Keratinocyte (primary cell): ENCODE data around the gene PPRC1. TPM values are rescaled to one million over a fixed set of nuclear protein-coding genes. Genes with fewer than 3 reads are reported as not detected.

Experiments
- DNase-seq: peaks from one replicate; pipeline ENCODE4 v3.0.0-alpha.2; 2011; ENCODE audit warnings: low read depth, missing footprints, low spot score
- FAIRE-seq: peaks from 2 replicates; lab custom pipeline; 2011; peaks lifted over from hg19 to GRCh38; lab: Jason Lieb, UNC
- H2AFZ ChIP-seq: 2 replicates; pipeline ENCODE4 v1.6.0; 2012; ENCODE audit warnings: low read length, control low read depth, inconsistent platforms; ENCODE audit not compliant: control insufficient read depth
- H3K27ac ChIP-seq: 2 replicates; pipeline ENCODE4 v1.5.1; 2011; ENCODE audit warnings: low read length; ENCODE audit not compliant: control insufficient read depth, insufficient read depth
- H3K27me3 ChIP-seq: 3 replicates; pipeline ENCODE4 v1.6.0; 2011; ENCODE audit warnings: low read length; ENCODE audit not compliant: control insufficient read depth, insufficient read depth; ENCODE audit errors: extremely low read depth
- H3K36me3 ChIP-seq, 2 experiments: 2 replicates in 1 of 2; 3 replicates in 1 of 2; pipeline ENCODE4 v1.5.1; 2011; ENCODE audit warnings: low read length in 2 of 2, mild to moderate bottlenecking in 1 of 2; ENCODE audit not compliant: control insufficient read depth in 2 of 2, insufficient read depth in 2 of 2; ENCODE audit errors: extremely low read depth in 1 of 2
- H3K4me1 ChIP-seq: 3 replicates; pipeline ENCODE4 v1.5.1; 2011; ENCODE audit warnings: low read length; ENCODE audit not compliant: control insufficient read depth, insufficient read depth; ENCODE audit errors: extremely low read depth
- H3K4me2 ChIP-seq: 3 replicates; pipeline ENCODE4 v1.6.0; 2011; ENCODE audit warnings: low read depth, low read length; ENCODE audit not compliant: control insufficient read depth, insufficient read depth; ENCODE audit errors: extremely low read depth
- H3K4me3 ChIP-seq, 3 experiments: fragments of 200-600 bp in 1 of 3; sonication (generic) in 1 of 3; 2 replicates in 2 of 3; 3 replicates in 1 of 3; pipeline ENCODE4 v1.5.1; 2011 to 2016; ENCODE audit warnings: low read length in 3 of 3, mild to moderate bottlenecking in 3 of 3, control low read depth in 2 of 3, inconsistent platforms in 1 of 3, low read depth in 1 of 3, mixed read lengths in 1 of 3, mixed run types in 1 of 3, moderate library complexity in 1 of 3; ENCODE audit not compliant: control insufficient read depth in 2 of 3, insufficient read depth in 2 of 3; ENCODE audit errors: extremely low read depth in 1 of 3
- H3K79me2 ChIP-seq: 2 replicates; pipeline ENCODE4 v1.6.0; 2012; ENCODE audit warnings: low read length; ENCODE audit not compliant: control insufficient read depth, insufficient read depth
- H3K9ac ChIP-seq: 3 replicates; pipeline ENCODE4 v1.6.0; 2011; ENCODE audit warnings: low read length; ENCODE audit not compliant: control insufficient read depth, insufficient read depth; ENCODE audit errors: extremely low read depth
- H3K9me1 ChIP-seq: 3 replicates; pipeline ENCODE4 v1.6.0; 2011; ENCODE audit warnings: low read length; ENCODE audit not compliant: control insufficient read depth, insufficient read depth; ENCODE audit errors: extremely low read depth
- H3K9me3 ChIP-seq: 2 replicates; pipeline ENCODE4 v1.5.1; 2012; ENCODE audit warnings: low read depth, low read length; ENCODE audit not compliant: control insufficient read depth
- H4K20me1 ChIP-seq: 3 replicates; pipeline ENCODE4 v1.6.0; 2011; ENCODE audit warnings: low read length; ENCODE audit not compliant: control insufficient read depth, insufficient read depth; ENCODE audit errors: extremely low read depth
- CTCF ChIP-seq, 3 experiments: IDR thresholded peaks in 1 of 3; conservative IDR thresholded peaks in 1 of 3; optimal IDR thresholded peaks in 1 of 3; 2 replicates in 2 of 3; 3 replicates in 1 of 3; pipeline versions ENCODE3 to v1.5.1; 2011; ENCODE audit warnings: low read length in 3 of 3, mild to moderate bottlenecking in 3 of 3, moderate library complexity in 2 of 3, control low read depth in 1 of 3, inconsistent platforms in 1 of 3; ENCODE audit not compliant: insufficient read depth in 2 of 3; ENCODE audit errors: extremely low read depth in 1 of 3
- EZH2 ChIP-seq: IDR thresholded peaks from one replicate; pipeline ENCODE4 v1.6.1; 2012; ENCODE audit warnings: inconsistent platforms, mild to moderate bottlenecking, low read length, moderate library complexity
- dilution Hi-C: fragments of 300-500 bp; cut with MboI; formaldehyde crosslinking; loops from one replicate; pipeline ENCODE4 v1.7.0; 2020; ENCODE audit warnings: low sequenced_read_pairs; ENCODE audit not compliant: extremely low pct_ligation_motif_present
- polyA plus RNA-seq, 5 experiments: library from polyadenylated mRNA; depleted of rRNA in 3 of 5; stranded (reverse) in 3 of 5; stranded (forward) in 1 of 5; unstranded in 1 of 5; fragments of >200 nt; gene quantifications; 1 replicate in 1 of 5; 2 replicates in 3 of 5; 3 replicates in 1 of 5; pipeline versions ENCODE4 v1.2.1 to v1.2.3, GENCODE V29; 2011 to 2012; ENCODE audit warnings: missing spikeins in 2 of 5, low read depth in 1 of 5, low replicate concordance in 1 of 5

The PPRC1 gene
- polyA plus RNA-seq, 1 donor (not counting 4 experiments of a cell fraction or from before 2014, with no cell fraction given): 17.9 TPM

DNA sequence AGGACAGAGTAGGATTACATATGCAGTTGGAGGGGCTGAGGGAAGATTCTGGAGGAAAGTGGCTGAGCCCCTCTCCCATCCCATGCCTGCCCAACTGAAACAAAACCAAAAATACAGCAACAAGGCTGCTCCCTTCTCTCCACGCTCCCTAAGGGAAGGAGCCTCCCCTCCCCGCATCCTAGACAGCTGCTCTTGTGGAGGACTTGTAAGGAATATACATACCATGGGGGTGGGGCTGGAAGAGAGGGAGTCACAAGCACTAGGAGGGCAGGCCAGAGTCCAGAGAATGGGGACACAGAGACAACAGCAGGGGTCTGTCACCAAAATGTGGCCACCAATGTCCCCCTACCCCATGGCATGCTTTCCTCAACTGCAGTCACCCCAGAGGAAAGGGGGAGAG is 25.8 kb upstream of the PPRC1 start:
- Histone ChIP-seq H3K27ac (no peak overlapping the region), H3K9ac (no peak overlapping the region), H3K4me1 (no peaks in the 10 kb centered on the region), H3K27me3 (no peaks in the 10 kb centered on the region), H4K20me1 (peaks cover under 1% of the 10 kb centered on the region), H3K4me2 (no peak overlapping the region), H3K9me1 (peaks cover 6% of the 10 kb centered on the region), H3K79me2 (peaks cover 24% of the 10 kb centered on the region), H3K9me3 (no peaks in the 10 kb centered on the region), H3K36me3 (peaks cover 53 to 60% of the 10 kb centered on the region in 2 experiments), H3K4me3 (no peak overlapping the region), H2AFZ (no peak overlapping the region)
- dilution Hi-C loops: no loop called here
- no peak for TF ChIP-seq EZH2
- TF ChIP-seq CTCF (optimal IDR thresholded peaks at IDR 0.05 in 1 of 3, IDR thresholded peaks at IDR 0.05 in 1 of 3, conservative IDR thresholded peaks at IDR 0.05 in 1 of 3; ENCODE audit: extremely low read depth in 1 of 3, insufficient read depth in 2 of 3, low read length in 3 of 3): no peak
- DNase-seq (no peak), FAIRE-seq (no peak)

- Histone ChIP-seq H3K36me3 (peaks cover 49 to 56% of the 10 kb centered on the region in 2 experiments), H3K9me1 (peaks cover 6% of the 10 kb centered on the region), H3K4me1 (peaks cover 17% of the 10 kb centered on the region), H3K9ac (no peak overlapping the region), H3K9me3 (no peaks in the 10 kb centered on the region), H4K20me1 (peaks cover 3% of the 10 kb centered on the region), H3K79me2 (peaks cover 48% of the 10 kb centered on the region), H3K27me3 (no peaks in the 10 kb centered on the region), H3K4me2 (no peak overlapping the region), H2AFZ (no peak overlapping the region), H3K27ac (no peak overlapping the region), H3K4me3 (no peak overlapping the region)
- no peak for TF ChIP-seq CTCF (optimal IDR thresholded peaks at IDR 0.05 in 1 of 3, IDR thresholded peaks at IDR 0.05 in 1 of 3, conservative IDR thresholded peaks at IDR 0.05 in 1 of 3; ENCODE audit: extremely low read depth in 1 of 3, insufficient read depth in 2 of 3, low read length in 3 of 3)
- TF ChIP-seq EZH2: no peak
- no peak for FAIRE-seq
- dilution Hi-C loops: no loop called here
- no peak for DNase-seq
These were observed 23.4 kb upstream of the PPRC1 start for GRCh38 chr10:102109166-102110116.
